CMK (cell line): ENCODE results near the gene WARS2.

Experiments used
- DNase-seq: peaks from one replicate; pipeline ENCODE4 v3.0.0-alpha.2; 2010; ENCODE audit warnings: low read depth

Gene WARS2

GRCh38 chr1:118982821-118983557, 157.5 kb downstream of the WARS2 start:
- DNase-seq: no peak

- no peak for DNase-seq
These were observed 158.2 kb downstream of the WARS2 start for GRCh38 chr1:118982266-118982665.

GRCh38 chr1:118981436-118981835, 159.0 kb downstream of the WARS2 start:
- no peak for DNase-seq
